K562 (cell line): ENCODE data around the gene STXBP4. TPM values are rescaled to one million over a fixed set of nuclear protein-coding genes. Genes with fewer than 3 reads are reported as not detected.

Experiments
- ATAC-seq: fragments of 200-7000 bp; cut with Tn5 transposase; 3 replicates; pipeline ENCODE4 v1.9.1; 2020; ENCODE audit warnings: moderate library complexity
- BruUV-seq: library from RNA; stranded (reverse); fragments of 400-500 nt; replicated peaks from 2 replicates; lab custom pipeline; 2021; lab: Mats Ljungman, UMichigan
- CTCF ChIA-PET: fragments of 300-600 bp; formaldehyde crosslinking; extraction: SDS; loops from one replicate; lab custom pipeline; 2021; ENCODE audit warnings: low intra/inter-chr PET ratio; lab: Yijun Ruan, JAX
- POLR2A ChIA-PET: fragments of 300-600, 350-650 bp; sonication (Branson Sonifier 250); formaldehyde crosslinking; extraction: SDS; loops from one replicate; lab custom pipeline; 2021; ENCODE audit warnings: antibody characterized with exemption, inconsistent platforms; lab: Yijun Ruan, JAX
- DNase-seq, 4 experiments: peaks; one replicate each; pipeline versions ENCODE4 v3.0.0 to v3.0.0-alpha.2; 2011 to 2018; ENCODE audit warnings: low spot score in 3 of 4, mixed read lengths in 3 of 4; ENCODE audit errors: extremely low read depth in 1 of 4
- FAIRE-seq: peaks from 2 replicates; lab custom pipeline; 2011; peaks lifted over from hg19 to GRCh38; lab: Jason Lieb, UNC
- H2AFZ ChIP-seq: 2 replicates; pipeline ENCODE4 v1.6.0; 2011; ENCODE audit warnings: low read depth, low read length, control low read depth, inconsistent platforms
- H3K27ac ChIP-seq: fragments of 200-600 bp; 3 replicates; pipeline ENCODE4 v1.8.0; 2011; ENCODE audit warnings: low read depth, mild to moderate bottlenecking, control low read depth, inconsistent platforms, low read length, moderate library complexity, mixed read lengths; ENCODE audit errors: extremely low read depth
- H3K27me3 ChIP-seq, 2 experiments: fragments of 300-600 bp in 1 of 2; 2 replicates in 1 of 2; 3 replicates in 1 of 2; pipeline versions ENCODE4 v1.6.0 to v1.8.0; 2011; ENCODE audit warnings: inconsistent platforms in 2 of 2, low read length in 2 of 2, mild to moderate bottlenecking in 1 of 2, mixed read lengths in 1 of 2, moderate library complexity in 1 of 2; ENCODE audit not compliant: control insufficient read depth in 2 of 2, insufficient read depth in 2 of 2
- H3K36me3 ChIP-seq: fragments of 300-600 bp; 3 replicates; pipeline ENCODE4 v1.8.0; 2011; ENCODE audit warnings: mild to moderate bottlenecking, low read length, inconsistent platforms; ENCODE audit not compliant: control insufficient read depth, insufficient read depth
- H3K4me1 ChIP-seq, 2 experiments: fragments of 200-600 bp in 1 of 2; replicated peaks in 1 of 2; 2 replicates in 1 of 2; 3 replicates in 1 of 2; pipeline versions ENCODE4 v1.5.1 to v1.8.0; 2011; ENCODE audit warnings: inconsistent platforms in 2 of 2, low read length in 2 of 2, mild to moderate bottlenecking in 1 of 2, mixed read lengths in 1 of 2, moderate library complexity in 1 of 2; ENCODE audit not compliant: control insufficient read depth in 2 of 2, insufficient read depth in 2 of 2
- H3K4me2 ChIP-seq: 2 replicates; pipeline ENCODE4 v1.6.1; 2011; ENCODE audit warnings: low read length, control low read depth, inconsistent platforms, mixed read lengths; ENCODE audit not compliant: insufficient read depth
- H3K4me3 ChIP-seq: fragments of 200-600 bp; sonication (generic), shearing (Covaris generic); 2 replicates; pipeline ENCODE4 v1.5.1; 2016; ENCODE audit warnings: control low read depth, inconsistent platforms
- H3K79me2 ChIP-seq: fragments of 200-600 bp; 3 replicates; pipeline ENCODE4 v1.8.0; 2011; ENCODE audit warnings: low read length, inconsistent platforms; ENCODE audit not compliant: control insufficient read depth, insufficient read depth
- H3K9ac ChIP-seq, 2 experiments: 2 replicates each; pipeline versions ENCODE4 v1.6.0 to v1.6.1; 2011; ENCODE audit warnings: low read depth in 2 of 2, low read length in 2 of 2, control low read depth in 1 of 2, inconsistent platforms in 1 of 2, mild to moderate bottlenecking in 1 of 2, mixed read lengths in 1 of 2; ENCODE audit not compliant: insufficient read depth in 1 of 2
- H3K9me1 ChIP-seq: one replicate; pipeline ENCODE4 v1.6.0; 2011; ENCODE audit warnings: inconsistent platforms, mild to moderate bottlenecking, low read length, moderate library complexity; ENCODE audit not compliant: control insufficient read depth, insufficient read depth
- H3K9me3 ChIP-seq: replicated peaks from 2 replicates; pipeline ENCODE4 v1.5.1; 2011; ENCODE audit warnings: low read depth, low read length, inconsistent platforms; ENCODE audit not compliant: control insufficient read depth, insufficient read depth
- H4K20me1 ChIP-seq: replicated peaks from 2 replicates; pipeline ENCODE4 v1.6.1; 2011; ENCODE audit warnings: low read length, inconsistent platforms, mixed read lengths; ENCODE audit not compliant: control insufficient read depth, insufficient read depth
- BRF1 ChIP-seq: IDR thresholded peaks from 3 replicates; pipeline ENCODE4 v1.6.1; 2011; ENCODE audit warnings: borderline replicate concordance, mild to moderate bottlenecking; ENCODE audit not compliant: insufficient read length; ENCODE audit errors: extremely low read depth
- CBFA2T2 ChIP-seq: fragments of 450-650 bp; conservative IDR thresholded peaks from 2 replicates; pipeline ENCODE4 v1.6.1; 2017; ENCODE audit warnings: mild to moderate bottlenecking
- CBX5 ChIP-seq: IDR thresholded peaks from 2 replicates; pipeline ENCODE4 v1.6.1; 2014; ENCODE audit warnings: low read depth, borderline replicate concordance
- CTBP1 ChIP-seq: fragments of 450-650 bp; IDR thresholded peaks from 2 replicates; pipeline ENCODE4 v1.6.1; 2016; ENCODE audit warnings: borderline replicate concordance
- MYBL2 ChIP-seq, 2 experiments: fragments of 450-650 bp in 1 of 2; sonication (generic) in 1 of 2; formaldehyde crosslinking in 1 of 2; IDR thresholded peaks; 2 replicates each; pipeline versions ENCODE4 v1.6.1 to v1.8.1; 2017 to 2022; ENCODE audit warnings: borderline replicate concordance in 1 of 2, inconsistent platforms in 1 of 2, low read depth in 1 of 2, mild to moderate bottlenecking in 1 of 2, missing genetic modification reagents in 1 of 2, moderate library complexity in 1 of 2
- NONO ChIP-seq, 2 experiments: fragments of 200-400 bp in 1 of 2; fragments of 450-650 bp in 1 of 2; formaldehyde crosslinking in 1 of 2; IDR thresholded peaks; 2 replicates each; pipeline ENCODE4 v1.6.1; 2017; ENCODE audit warnings: low read depth in 2 of 2, mild to moderate bottlenecking in 2 of 2, moderate library complexity in 2 of 2, low read length in 1 of 2
- RBM25 ChIP-seq: fragments of 200-400 bp; formaldehyde crosslinking; IDR thresholded peaks from 2 replicates; pipeline ENCODE4 v1.6.1; 2018; ENCODE audit warnings: low read length, low read depth, moderate library complexity; ENCODE audit not compliant: severe bottlenecking
- SMAD1 ChIP-seq: fragments of 150-350 bp; IDR thresholded peaks from 2 replicates; pipeline ENCODE4 v1.6.1; 2014; ENCODE audit warnings: low read length, low read depth; ENCODE audit not compliant: partially characterized antibody
- SMAD3 ChIP-seq: fragments of 450-650 bp; formaldehyde crosslinking; conservative IDR thresholded peaks from 2 replicates; pipeline ENCODE4 v1.4.0; 2020; ENCODE audit warnings: mild to moderate bottlenecking
- THRAP3 ChIP-seq: fragments of 450-650 bp; IDR thresholded peaks from 2 replicates; pipeline ENCODE4 v1.6.1; 2016; ENCODE audit warnings: mild to moderate bottlenecking, inconsistent platforms, borderline replicate concordance
- ZFP30 ChIP-seq: fragments of 250-450 bp; sonication (Bioruptor Pico); IDR thresholded peaks from 2 replicates; pipeline ENCODE4 v1.8.0; 2022; ENCODE audit warnings: moderate library complexity, mild to moderate bottlenecking, inconsistent platforms, borderline replicate concordance
- ZNF184 ChIP-seq: sonication (generic); formaldehyde crosslinking; IDR thresholded peaks from 2 replicates; pipeline ENCODE4 v1.5.0; 2020; ENCODE audit warnings: missing genetic modification reagents
- ZNF584 ChIP-seq: fragments of 200-800 bp; sonication (Bioruptor generic); IDR thresholded peaks from 2 replicates; pipeline ENCODE4 v1.6.1; 2016; ENCODE audit warnings: low read depth, mild to moderate bottlenecking, missing genetic modification characterization, missing compliant biosample characterization
- WGBS: fragments of 100-300 bp; shearing (Covaris generic); methylation state at CpG from one replicate; pipeline ENCODE4 v1.1.6; 2016; ENCODE audit warnings: low coverage, mixed read lengths; ENCODE audit not compliant: insufficient coverage; ENCODE audit errors: missing lambda C conversion rate; 5-methylcytosine and 5-hydroxymethylcytosine counted together
- in situ Hi-C: fragments of 300-500 bp; cut with MboI; formaldehyde crosslinking; loops from 4 replicates; pipeline ENCODE4 v1.15.0; 2018; ENCODE audit warnings: inconsistent platforms, mixed read lengths
- intact Hi-C: fragments of 100-400 bp; cut with micrococcal nuclease; formaldehyde crosslinking; loops from 2 replicates; pipeline ENCODE4 v1.14.2; 2022
- polyA plus RNA-seq, 8 experiments: library from polyadenylated mRNA; depleted of rRNA in 4 of 8; stranded (reverse) in 5 of 8; unstranded in 3 of 8; fragments of >200 nt; fragmentation: Nextera tagmentation in 2 of 8; fragmentation: Illumina TruSeq in 1 of 8; extraction: Ambion mirVana in 2 of 8; extraction: Trizol in 1 of 8; gene quantifications; 2 replicates each; pipeline versions ENCODE4 v1.2.1 to v1.2.3, GENCODE V29; 2011 to 2014; ENCODE audit warnings: inconsistent platforms in 1 of 8, missing spikeins in 1 of 8
- total RNA-seq, 7 experiments: library from RNA; depleted of rRNA in 6 of 7; stranded (reverse); fragments of >200 nt in 6 of 7; fragmentation: Illumina TruSeq in 2 of 7; extraction: Trizol in 2 of 7; gene quantifications; 2 replicates each; pipeline versions ENCODE4 v1.2.1 to v1.2.3, GENCODE V29; 2011 to 2021; ENCODE audit warnings: low replicate concordance in 1 of 7
- TF ChIP-seq, protein P1 (sequence below): sonication (generic); formaldehyde crosslinking; IDR thresholded peaks from 2 replicates; pipeline ENCODE4 v1.8.0; 2022; ENCODE audit warnings: mild to moderate bottlenecking, missing genetic modification reagents
- TF ChIP-seq, protein P2 (sequence below): fragments of 250-450 bp; sonication (Bioruptor Pico); IDR thresholded peaks from 2 replicates; pipeline ENCODE4 v1.4.0; 2020

Gene STXBP4
- total and polyA plus RNA-seq, 9 of the 15 experiments (the other 6 are each of a cell fraction or from before 2014, with no cell fraction given), result 11.6 to 23.2 (median 18.5) TPM

DNA sequence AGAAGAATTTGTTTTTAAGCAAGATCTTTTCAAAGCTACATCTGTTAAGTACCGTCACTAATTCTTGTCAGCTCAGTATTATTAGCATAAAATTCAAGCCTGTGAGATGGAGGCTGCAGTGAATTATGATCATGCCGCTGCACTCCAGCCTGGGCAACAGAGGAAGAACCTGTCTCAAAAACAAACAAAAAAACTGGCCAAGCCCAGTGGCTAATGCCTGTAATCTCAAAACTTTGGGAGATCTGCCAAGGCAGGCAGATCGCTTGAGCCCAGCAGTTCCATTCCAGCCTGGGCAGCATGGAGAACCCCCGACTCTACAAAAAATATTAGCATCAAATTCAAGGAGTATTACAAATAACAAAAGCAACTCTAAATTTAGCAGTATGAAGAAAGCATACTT is 88.0 kb downstream of the STXBP4 start (continued):
- TF ChIP-seq BRF1 (no peak), CTBP1 (no peak)

DNA sequence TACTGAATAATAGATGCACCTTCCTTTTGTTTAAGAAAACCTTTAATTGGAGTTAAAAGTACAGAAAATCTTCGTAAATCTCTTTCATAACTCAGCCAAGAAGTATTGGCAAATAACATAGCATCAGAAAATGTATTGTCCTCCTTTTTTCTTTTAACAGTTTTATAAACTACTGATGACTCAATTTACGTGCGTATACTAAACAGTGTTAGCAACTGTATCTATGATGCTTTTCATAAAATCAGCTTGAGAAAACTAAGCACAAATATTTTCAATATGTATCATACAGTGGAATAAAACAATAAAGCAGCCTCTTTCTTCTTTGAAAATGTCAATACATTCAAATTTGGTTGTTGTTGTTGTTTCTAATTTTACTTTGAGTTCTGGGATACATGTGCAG is 88.6 kb downstream of the STXBP4 start:
- Histone ChIP-seq H2AFZ (no peak overlapping the region), H3K9ac (no peak overlapping the region), H3K36me3 (no peaks in the 10 kb centered on the region), H4K20me1 (no peaks in the 10 kb centered on the region), H3K4me1 (peaks cover 0 to 3% of the 10 kb centered on the region in 2 experiments; a peak in 1 of 5 replicates), H3K4me2 (no peak overlapping the region), H3K27ac (no peak overlapping the region), H3K9me3 (no peaks in the 10 kb centered on the region), H3K79me2 (no peaks in the 10 kb centered on the region), H3K27me3 (no peaks in the 10 kb centered on the region), H3K4me3 (no peak overlapping the region), H3K9me1 (no peaks in the 10 kb centered on the region)
- no peak for ATAC-seq
- in situ Hi-C loops, result no loop called here
- no peak for FAIRE-seq
- no peak for DNase-seq
- POLR2A ChIA-PET, result no interaction called here
- BruUV-seq, result no TSS peak
- 67% methylated on average over 3 of the region's 3 CpGs for WGBS
- CTCF ChIA-PET, result no interaction called here
- intact Hi-C loops, result loop anchor here (10.0 kb wide), 1 partner anchor 298 kb away; no protein-coding TSS in a partner anchor
- TF ChIP-seq CBFA2T2, result no peak
- no peak for TF ChIP-seq SMAD1
- TF ChIP-seq SMAD3 (CRISPR knock-in tag), result no peak
- TF ChIP-seq, protein P1, sequence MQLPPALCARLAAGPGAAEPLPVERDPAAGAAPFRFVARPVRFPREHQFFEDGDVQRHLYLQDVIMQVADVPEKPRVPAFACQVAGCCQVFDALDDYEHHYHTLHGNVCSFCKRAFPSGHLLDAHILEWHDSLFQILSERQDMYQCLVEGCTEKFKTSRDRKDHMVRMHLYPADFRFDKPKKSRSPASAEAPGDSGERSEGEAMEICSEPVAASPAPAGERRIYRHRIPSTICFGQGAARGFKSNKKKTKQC (CRISPR knock-in tag), result no peak
- TF ChIP-seq, protein P2, sequence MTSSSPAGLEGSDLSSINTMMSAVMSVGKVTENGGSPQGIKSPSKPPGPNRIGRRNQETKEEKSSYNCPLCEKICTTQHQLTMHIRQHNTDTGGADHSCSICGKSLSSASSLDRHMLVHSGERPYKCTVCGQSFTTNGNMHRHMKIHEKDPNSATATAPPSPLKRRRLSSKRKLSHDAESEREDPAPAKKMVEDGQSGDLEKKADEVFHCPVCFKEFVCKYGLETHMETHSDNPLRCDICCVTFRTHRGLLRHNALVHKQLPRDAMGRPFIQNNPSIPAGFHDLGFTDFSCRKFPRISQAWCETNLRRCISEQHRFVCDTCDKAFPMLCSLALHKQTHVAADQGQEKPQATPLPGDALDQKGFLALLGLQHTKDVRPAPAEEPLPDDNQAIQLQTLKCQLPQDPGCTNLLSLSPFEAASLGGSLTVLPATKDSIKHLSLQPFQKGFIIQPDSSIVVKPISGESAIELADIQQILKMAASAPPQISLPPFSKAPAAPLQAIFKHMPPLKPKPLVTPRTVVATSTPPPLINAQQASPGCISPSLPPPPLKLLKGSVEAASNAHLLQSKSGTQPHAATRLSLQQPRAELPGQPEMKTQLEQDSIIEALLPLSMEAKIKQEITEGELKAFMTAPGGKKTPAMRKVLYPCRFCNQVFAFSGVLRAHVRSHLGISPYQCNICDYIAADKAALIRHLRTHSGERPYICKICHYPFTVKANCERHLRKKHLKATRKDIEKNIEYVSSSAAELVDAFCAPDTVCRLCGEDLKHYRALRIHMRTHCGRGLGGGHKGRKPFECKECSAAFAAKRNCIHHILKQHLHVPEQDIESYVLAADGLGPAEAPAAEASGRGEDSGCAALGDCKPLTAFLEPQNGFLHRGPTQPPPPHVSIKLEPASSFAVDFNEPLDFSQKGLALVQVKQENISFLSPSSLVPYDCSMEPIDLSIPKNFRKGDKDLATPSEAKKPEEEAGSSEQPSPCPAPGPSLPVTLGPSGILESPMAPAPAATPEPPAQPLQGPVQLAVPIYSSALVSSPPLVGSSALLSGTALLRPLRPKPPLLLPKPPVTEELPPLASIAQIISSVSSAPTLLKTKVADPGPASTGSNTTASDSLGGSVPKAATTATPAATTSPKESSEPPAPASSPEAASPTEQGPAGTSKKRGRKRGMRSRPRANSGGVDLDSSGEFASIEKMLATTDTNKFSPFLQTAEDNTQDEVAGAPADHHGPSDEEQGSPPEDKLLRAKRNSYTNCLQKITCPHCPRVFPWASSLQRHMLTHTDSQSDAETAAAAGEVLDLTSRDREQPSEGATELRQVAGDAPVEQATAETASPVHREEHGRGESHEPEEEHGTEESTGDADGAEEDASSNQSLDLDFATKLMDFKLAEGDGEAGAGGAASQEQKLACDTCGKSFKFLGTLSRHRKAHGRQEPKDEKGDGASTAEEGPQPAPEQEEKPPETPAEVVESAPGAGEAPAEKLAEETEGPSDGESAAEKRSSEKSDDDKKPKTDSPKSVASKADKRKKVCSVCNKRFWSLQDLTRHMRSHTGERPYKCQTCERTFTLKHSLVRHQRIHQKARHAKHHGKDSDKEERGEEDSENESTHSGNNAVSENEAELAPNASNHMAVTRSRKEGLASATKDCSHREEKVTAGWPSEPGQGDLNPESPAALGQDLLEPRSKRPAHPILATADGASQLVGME (CRISPR knock-in tag), result no peak
- no peak for TF ChIP-seq ZNF184
- TF ChIP-seq THRAP3, result no peak
- no peak for TF ChIP-seq NONO (IDR thresholded peaks at IDR 0.05; ENCODE audit: low read depth in 2 of 2, low read length in 1 of 2)
- TF ChIP-seq ZNF584, result no peak
- no peak for TF ChIP-seq RBM25
- TF ChIP-seq ZFP30 (CRISPR knock-in tag), result no peak
- no peak for TF ChIP-seq CBX5
- TF ChIP-seq MYBL2 (IDR thresholded peaks at IDR 0.05; ENCODE audit: low read depth), result no peak
- no peak for TF ChIP-seq MYBL2 (CRISPR knock-in tag; IDR thresholded peaks at IDR 0.05; ENCODE audit: borderline replicate concordance)
